Psoas muscle (tissue), 8 donors: ENCODE results near the gene SPSB3. TPM values are rescaled to one million over a fixed set of nuclear protein-coding genes. Genes with fewer than 3 reads are reported as not detected.

Experiments
- ATAC-seq, 4 donors: fragments of 200-7000 bp; cut with Tn5 transposase; one replicate each; pipeline ENCODE4 v1.9.1; 2020; ENCODE audit warnings: moderate library complexity in 3 of 4, mild to moderate bottlenecking in 2 of 4
- DNase-seq, 2 donors: peaks; one replicate each; pipeline ENCODE4 v3.0.0-alpha.2; 2020
- H3K27ac ChIP-seq: fragments of 200-600 bp; one replicate; pipeline ENCODE4 v1.8.0; 2022
- H3K27me3 ChIP-seq, 3 donors: fragments of 200-600 bp in 1 of 3; one replicate each; pipeline versions ENCODE4 v1.6.1 to v1.8.0; 2013 to 2022; ENCODE audit warnings: low read length in 2 of 3, mild to moderate bottlenecking in 2 of 3, moderate library complexity in 1 of 3; ENCODE audit not compliant: insufficient read depth in 3 of 3
- H3K36me3 ChIP-seq, 2 donors: fragments of 200-600 bp in 1 of 2; one replicate each; pipeline versions ENCODE4 v1.6.1 to v1.8.0; 2013 to 2022; ENCODE audit warnings: low read depth in 1 of 2, mild to moderate bottlenecking in 1 of 2, moderate library complexity in 1 of 2; ENCODE audit not compliant: insufficient read depth in 1 of 2
- H3K4me1 ChIP-seq: fragments of 200-600 bp; one replicate; pipeline ENCODE4 v1.8.0; 2022
- H3K4me3 ChIP-seq: fragments of 200-600 bp; one replicate; pipeline ENCODE4 v1.8.0; 2022; ENCODE audit warnings: mild to moderate bottlenecking
- H3K9me3 ChIP-seq: fragments of 200-600 bp; one replicate; pipeline ENCODE4 v1.8.0; 2022
- CTCF ChIP-seq: fragments of 200-600 bp; IDR thresholded peaks from one replicate; pipeline ENCODE4 v1.8.0; 2022; ENCODE audit warnings: antibody characterized with exemption
- WGBS, 3 donors: extraction: QIAGEN DNeasy Blood & Tissue Kit; methylation state at CpG; one replicate each; pipeline versions ENCODE4 v1.1.6 to v1.1.7; 2013; 5-methylcytosine and 5-hydroxymethylcytosine counted together
- intact Hi-C, 2 donors: fragments of 100-400 bp; cut with DNase I; formaldehyde crosslinking; loops; one replicate each; pipeline versions ENCODE4 v1.11.0 to v1.14.2; 2022
- polyA plus RNA-seq, 3 donors: library from polyadenylated mRNA; stranded (reverse); fragments of 200-250 nt; gene quantifications; one replicate each; pipeline ENCODE4 v1.2.3, GENCODE V29; 2013
- total RNA-seq, 4 donors: library from RNA; stranded (reverse); fragmentation: NEBNext Ultra II Directional in 2 of 4; extraction: Animal tissue kit (Norgen Biotek cat#: 25700) in 2 of 4; gene quantifications; one replicate each; pipeline versions ENCODE4 v1.2.1 to v1.2.4, GENCODE V29; 2021 to 2023
- donor health status: healthy with polysubstance abuse.
- donor health status: DM: no; HTN: no; CAD: no; lungs with moderate emphysema.
- donor health status: Bipolar disorder and iron deficiency.
- donor health status: healthy.
- donor health status: DM: yes; HTN: yes; CAD: no.
- donor health status: DM: no; HTN: no; CAD: no.
- donor health status: DM: no; HTN: no; CAD: no.
- donor health status: DM: yes; HTN: yes; CAD: no.

SPSB3 gene
- total and polyA plus RNA-seq, 7 donors, result 26.3 to 108 (median 54.9) TPM

GRCh38 chr16:1817716-1818115, 35.3 kb upstream of the SPSB3 start:
- H3K27ac ChIP-seq, result no peak overlapping the region
- intact Hi-C loops, result no loop called here
- DNase-seq (no peak), ATAC-seq (no peak)
- no peak overlapping the region for H3K4me3 ChIP-seq
- peaks cover 0 to 85% of the 10 kb centered on the region in 2 donors for H3K36me3 ChIP-seq
- H3K4me1 ChIP-seq, result no peaks in the 10 kb centered on the region
- 88 to 90% (median 90%) methylated on average over 17 of the region's 17 CpGs for WGBS, 3 donors
- TF ChIP-seq CTCF, result no peak
- H3K9me3 ChIP-seq, result no peaks in the 10 kb centered on the region
- no peaks in the 10 kb centered on the region for H3K27me3 ChIP-seq

- Histone ChIP-seq H3K36me3 (peaks cover 0 to 80% of the 10 kb centered on the region in 2 donors), H3K27me3 (no peaks in the 10 kb centered on the region), H3K4me3 (no peak overlapping the region), H3K27ac (no peak overlapping the region), H3K4me1 (no peaks in the 10 kb centered on the region), H3K9me3 (no peaks in the 10 kb centered on the region)
- 88 to 95% (median 93%) methylated on average over 9 of the region's 9 CpGs for WGBS, 3 donors
- DNase-seq (no peak), ATAC-seq (no peak)
- no peak for TF ChIP-seq CTCF
- intact Hi-C loops, result no loop called here
Observed at GRCh38 chr16:1817276-1817589, 34.9 kb upstream of the SPSB3 start.

- H3K4me3 ChIP-seq, result no peak overlapping the region
- no peaks in the 10 kb centered on the region for H3K9me3 ChIP-seq
- no peak for TF ChIP-seq CTCF
- ATAC-seq (peak in 1 of 4 donors; percentile 27), DNase-seq (no peak)
- no peak overlapping the region for H3K27ac ChIP-seq
- 87 to 94% (median 92%) methylated on average over 40 of the region's 40 CpGs for WGBS, 3 donors
- no peaks in the 10 kb centered on the region for H3K4me1 ChIP-seq
- H3K36me3 ChIP-seq, result peaks cover 0 to 74% of the 10 kb centered on the region in 2 donors
- intact Hi-C loops, result no loop called here
- no peaks in the 10 kb centered on the region for H3K27me3 ChIP-seq
Observed at GRCh38 chr16:1816396-1817275, 34.3 kb upstream of the SPSB3 start.

GRCh38 chr16:1815461-1815860, 33.1 kb upstream of the SPSB3 start:
- Histone ChIP-seq H3K4me1 (no peaks in the 10 kb centered on the region), H3K27me3 (no peaks in the 10 kb centered on the region), H3K4me3 (no peak overlapping the region), H3K9me3 (no peaks in the 10 kb centered on the region), H3K36me3 (peaks cover 0 to 69% of the 10 kb centered on the region in 2 donors), H3K27ac (no peak overlapping the region)
- intact Hi-C loops, result no loop called here
- ATAC-seq, result peak in 2 of 4 donors; percentile 32 to 47
- 67 to 86% (median 78%) methylated on average over 11 of the region's 11 CpGs for WGBS, 3 donors
- no peak for DNase-seq
- no peak for TF ChIP-seq CTCF
